WI38 (cell line): ENCODE measurements around the gene BCKDK.

Experiments used
- H3K4me3 ChIP-seq: 2 replicates; pipeline ENCODE4 v1.5.1; 2011; ENCODE audit warnings: low read depth, mild to moderate bottlenecking, control low read depth, low read length
- TF ChIP-seq, protein P1 (sequence below): IDR thresholded peaks from 2 replicates; pipeline ENCODE4 v1.5.1; 2012; ENCODE audit warnings: low read depth, mild to moderate bottlenecking, control low read depth, low read length

BCKDK gene

DNA sequence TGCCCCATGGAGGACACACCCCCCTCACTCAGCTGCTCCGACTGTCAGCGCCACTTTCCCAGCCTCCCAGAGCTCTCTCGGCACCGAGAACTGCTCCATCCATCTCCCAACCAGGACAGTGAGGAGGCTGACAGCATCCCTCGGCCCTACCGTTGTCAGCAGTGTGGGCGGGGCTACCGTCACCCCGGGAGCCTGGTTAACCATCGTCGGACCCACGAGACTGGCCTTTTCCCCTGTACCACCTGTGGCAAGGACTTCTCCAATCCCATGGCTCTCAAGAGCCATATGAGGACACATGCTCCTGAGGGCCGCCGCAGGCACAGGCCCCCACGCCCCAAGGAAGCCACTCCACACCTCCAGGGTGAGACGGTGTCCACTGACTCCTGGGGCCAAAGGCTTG is 31.9 kb upstream of the BCKDK start:
- no peak overlapping the region for H3K4me3 ChIP-seq
- TF ChIP-seq, protein P1, sequence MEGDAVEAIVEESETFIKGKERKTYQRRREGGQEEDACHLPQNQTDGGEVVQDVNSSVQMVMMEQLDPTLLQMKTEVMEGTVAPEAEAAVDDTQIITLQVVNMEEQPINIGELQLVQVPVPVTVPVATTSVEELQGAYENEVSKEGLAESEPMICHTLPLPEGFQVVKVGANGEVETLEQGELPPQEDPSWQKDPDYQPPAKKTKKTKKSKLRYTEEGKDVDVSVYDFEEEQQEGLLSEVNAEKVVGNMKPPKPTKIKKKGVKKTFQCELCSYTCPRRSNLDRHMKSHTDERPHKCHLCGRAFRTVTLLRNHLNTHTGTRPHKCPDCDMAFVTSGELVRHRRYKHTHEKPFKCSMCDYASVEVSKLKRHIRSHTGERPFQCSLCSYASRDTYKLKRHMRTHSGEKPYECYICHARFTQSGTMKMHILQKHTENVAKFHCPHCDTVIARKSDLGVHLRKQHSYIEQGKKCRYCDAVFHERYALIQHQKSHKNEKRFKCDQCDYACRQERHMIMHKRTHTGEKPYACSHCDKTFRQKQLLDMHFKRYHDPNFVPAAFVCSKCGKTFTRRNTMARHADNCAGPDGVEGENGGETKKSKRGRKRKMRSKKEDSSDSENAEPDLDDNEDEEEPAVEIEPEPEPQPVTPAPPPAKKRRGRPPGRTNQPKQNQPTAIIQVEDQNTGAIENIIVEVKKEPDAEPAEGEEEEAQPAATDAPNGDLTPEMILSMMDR, result no peak

DNA sequence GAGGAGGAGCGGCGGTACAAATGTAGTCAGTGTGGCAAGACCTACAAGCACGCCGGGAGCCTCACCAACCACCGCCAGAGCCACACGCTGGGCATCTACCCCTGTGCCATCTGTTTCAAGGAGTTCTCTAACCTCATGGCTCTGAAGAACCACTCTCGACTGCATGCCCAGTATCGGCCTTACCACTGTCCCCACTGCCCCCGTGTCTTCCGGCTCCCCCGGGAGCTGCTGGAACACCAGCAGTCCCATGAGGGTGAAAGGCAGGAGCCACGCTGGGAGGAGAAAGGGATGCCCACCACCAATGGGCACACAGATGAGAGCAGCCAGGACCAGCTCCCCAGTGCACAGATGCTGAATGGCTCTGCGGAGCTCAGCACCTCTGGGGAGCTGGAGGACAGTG is 31.2 kb upstream of the BCKDK start:
- no peak overlapping the region for H3K4me3 ChIP-seq
- TF ChIP-seq, protein P1, result no peak

DNA sequence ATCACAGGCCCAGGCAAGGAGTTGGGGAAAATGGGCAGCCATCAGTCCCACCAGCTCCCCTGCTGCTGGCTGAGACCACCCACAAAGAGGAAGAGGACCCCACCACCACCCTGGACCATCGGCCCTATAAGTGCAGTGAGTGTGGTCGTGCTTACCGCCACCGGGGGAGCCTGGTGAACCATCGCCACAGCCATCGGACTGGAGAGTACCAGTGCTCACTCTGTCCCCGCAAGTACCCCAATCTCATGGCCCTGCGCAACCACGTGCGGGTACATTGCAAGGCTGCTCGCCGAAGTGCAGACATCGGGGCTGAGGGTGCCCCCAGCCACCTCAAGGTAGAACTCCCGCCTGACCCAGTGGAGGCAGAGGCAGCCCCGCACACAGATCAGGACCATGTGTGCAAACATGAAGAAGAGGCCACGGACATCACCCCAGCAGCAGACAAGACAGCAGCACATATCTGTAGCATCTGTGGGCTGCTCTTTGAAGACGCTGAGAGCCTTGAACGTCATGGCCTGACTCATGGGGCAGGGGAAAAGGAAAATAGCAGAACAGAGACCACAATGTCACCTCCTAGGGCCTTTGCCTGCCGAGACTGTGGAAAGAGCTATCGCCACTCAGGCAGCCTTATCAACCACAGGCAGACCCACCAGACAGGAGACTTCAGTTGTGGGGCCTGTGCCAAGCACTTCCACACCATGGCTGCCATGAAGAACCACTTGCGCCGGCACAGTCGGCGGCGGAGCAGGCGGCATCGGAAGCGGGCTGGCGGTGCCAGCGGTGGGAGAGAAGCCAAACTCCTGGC is 30.4 kb upstream of the BCKDK start:
- TF ChIP-seq, protein P1, result no peak
- no peak overlapping the region for H3K4me3 ChIP-seq

DNA sequence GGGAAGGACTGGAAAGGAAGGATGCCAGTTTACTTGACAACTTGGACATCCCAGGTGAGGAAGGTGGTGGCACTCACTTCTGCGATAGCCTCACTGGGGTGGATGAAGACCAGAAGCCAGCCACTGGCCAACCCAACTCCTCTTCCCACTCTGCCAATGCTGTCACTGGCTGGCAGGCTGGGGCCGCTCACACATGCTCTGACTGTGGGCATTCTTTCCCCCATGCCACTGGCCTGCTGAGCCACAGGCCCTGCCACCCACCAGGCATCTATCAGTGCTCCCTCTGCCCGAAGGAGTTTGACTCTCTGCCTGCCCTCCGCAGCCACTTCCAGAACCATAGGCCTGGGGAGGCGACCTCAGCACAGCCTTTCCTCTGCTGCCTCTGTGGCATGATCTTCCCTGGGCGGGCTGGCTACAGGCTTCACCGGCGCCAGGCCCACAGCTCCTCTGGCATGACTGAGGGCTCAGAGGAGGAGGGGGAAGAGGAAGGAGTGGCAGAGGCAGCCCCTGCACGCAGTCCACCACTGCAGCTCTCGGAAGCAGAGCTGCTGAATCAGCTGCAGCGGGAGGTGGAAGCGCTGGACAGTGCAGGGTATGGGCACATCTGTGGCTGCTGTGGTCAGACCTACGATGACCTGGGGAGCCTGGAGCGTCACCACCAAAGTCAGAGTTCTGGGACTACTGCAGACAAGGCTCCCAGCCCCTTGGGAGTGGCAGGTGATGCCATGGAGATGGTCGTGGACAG is 29.4 kb upstream of the BCKDK start:
- TF ChIP-seq, protein P1, result no peak
- no peak overlapping the region for H3K4me3 ChIP-seq

DNA sequence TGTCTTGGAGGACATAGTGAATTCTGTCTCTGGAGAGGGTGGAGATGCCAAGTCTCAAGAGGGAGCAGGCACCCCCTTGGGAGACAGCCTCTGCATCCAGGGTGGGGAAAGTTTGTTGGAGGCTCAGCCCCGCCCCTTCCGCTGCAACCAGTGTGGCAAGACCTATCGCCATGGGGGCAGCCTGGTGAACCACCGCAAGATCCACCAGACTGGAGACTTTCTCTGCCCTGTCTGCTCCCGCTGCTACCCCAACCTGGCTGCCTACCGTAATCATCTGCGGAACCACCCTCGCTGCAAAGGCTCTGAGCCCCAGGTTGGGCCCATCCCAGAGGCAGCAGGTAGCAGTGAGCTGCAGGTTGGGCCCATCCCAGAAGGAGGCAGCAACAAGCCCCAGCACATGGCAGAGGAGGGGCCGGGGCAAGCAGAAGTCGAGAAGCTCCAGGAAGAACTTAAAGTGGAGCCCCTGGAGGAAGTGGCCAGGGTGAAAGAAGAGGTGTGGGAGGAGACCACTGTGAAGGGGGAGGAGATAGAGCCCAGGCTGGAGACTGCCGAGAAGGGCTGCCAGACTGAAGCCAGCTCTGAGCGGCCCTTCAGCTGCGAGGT is 28.7 kb upstream of the BCKDK start:
- H3K4me3 ChIP-seq, result no peak overlapping the region
- TF ChIP-seq, protein P1, result no peak

DNA sequence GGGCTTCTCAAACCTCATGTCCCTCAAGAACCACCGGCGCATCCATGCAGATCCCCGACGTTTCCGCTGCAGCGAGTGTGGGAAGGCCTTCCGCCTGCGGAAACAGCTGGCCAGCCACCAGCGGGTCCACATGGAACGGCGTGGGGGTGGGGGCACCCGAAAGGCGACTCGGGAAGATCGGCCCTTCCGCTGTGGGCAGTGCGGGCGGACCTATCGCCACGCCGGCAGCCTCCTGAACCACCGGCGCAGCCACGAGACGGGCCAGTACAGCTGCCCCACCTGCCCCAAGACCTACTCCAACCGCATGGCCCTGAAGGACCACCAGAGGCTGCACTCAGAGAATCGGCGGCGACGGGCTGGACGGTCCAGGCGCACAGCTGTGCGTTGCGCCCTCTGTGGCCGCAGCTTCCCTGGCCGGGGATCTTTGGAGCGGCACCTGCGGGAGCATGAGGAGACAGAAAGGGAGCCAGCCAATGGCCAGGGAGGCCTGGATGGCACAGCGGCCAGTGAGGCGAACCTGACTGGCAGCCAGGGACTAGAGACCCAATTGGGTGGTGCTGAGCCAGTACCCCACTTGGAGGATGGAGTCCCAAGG is 28.1 kb upstream of the BCKDK start:
- no peak overlapping the region for H3K4me3 ChIP-seq
- TF ChIP-seq, protein P1, result no peak
